WTC11 (cell line): ENCODE results near the gene GRM7. TPM values are rescaled to one million over a fixed set of nuclear protein-coding genes. Genes with fewer than 3 reads are reported as not detected.

Experiments
- ATAC-seq: fragments of 200-7000 bp; cut with Tn5 transposase; 2 replicates; pipeline ENCODE4 v1.10.0; 2021; ENCODE audit warnings: mild to moderate bottlenecking, moderate library complexity
- CTCF ChIA-PET: fragments of 300-600 bp; sonication (Branson Sonifier 250); formaldehyde crosslinking; loops from one replicate; lab custom pipeline; 2021; ENCODE audit warnings: antibody characterized with exemption; lab: Charles Lee
- POLR2A ChIA-PET: fragments of 350-600 bp; sonication (Branson Sonifier 250); formaldehyde crosslinking; loops from one replicate; lab custom pipeline; 2021; ENCODE audit warnings: antibody characterized with exemption; lab: Charles Lee
- DNase-seq: peaks from one replicate; pipeline ENCODE4 v3.0.0; 2021; ENCODE audit warnings: low spot score
- H3K27ac Mint-ChIP-seq: 2 replicates; pipeline ENCODE4 v1.8.0; 2021; ENCODE audit warnings: mixed read lengths
- H3K27me3 Mint-ChIP-seq: 2 replicates; pipeline ENCODE4 v1.8.0; 2021; ENCODE audit warnings: low read depth, mild to moderate bottlenecking, moderate library complexity, mixed read lengths
- H3K36me3 Mint-ChIP-seq: 2 replicates; pipeline ENCODE4 v1.8.0; 2021; ENCODE audit warnings: mixed read lengths
- H3K4me1 Mint-ChIP-seq: 2 replicates; pipeline ENCODE4 v1.8.0; 2022; ENCODE audit warnings: mixed read lengths
- H3K4me3 Mint-ChIP-seq: 2 replicates; pipeline ENCODE4 v1.8.0; 2021; ENCODE audit warnings: mild to moderate bottlenecking, moderate library complexity, mixed read lengths
- H3K9me3 Mint-ChIP-seq: 2 replicates; pipeline ENCODE4 v1.8.0; 2021; ENCODE audit warnings: mixed read lengths
- GTF2I ChIP-seq: fragments of 250-450 bp; sonication (Bioruptor Pico); conservative IDR thresholded peaks from 2 replicates; pipeline ENCODE4 v1.4.0; 2021; ENCODE audit warnings: mild to moderate bottlenecking
- HMGA2 ChIP-seq: fragments of 250-450 bp; sonication (Bioruptor Pico); IDR thresholded peaks from 2 replicates; pipeline ENCODE4 v1.4.0; 2021; ENCODE audit warnings: mild to moderate bottlenecking, moderate library complexity
- JAZF1 ChIP-seq: fragments of 250-450 bp; sonication (Bioruptor Pico); IDR thresholded peaks from 2 replicates; pipeline ENCODE4 v1.9.0; 2021; ENCODE audit warnings: moderate library complexity, mild to moderate bottlenecking, inconsistent platforms
- NFATC4 ChIP-seq: fragments of 250-450 bp; sonication (Bioruptor Pico); IDR thresholded peaks from 2 replicates; pipeline ENCODE4 v1.9.0; 2021; ENCODE audit warnings: mild to moderate bottlenecking
- PRRX2 ChIP-seq: fragments of 250-450 bp; sonication (Bioruptor Pico); IDR thresholded peaks from 2 replicates; pipeline ENCODE4 v1.8.0; 2021; ENCODE audit warnings: mild to moderate bottlenecking
- ZNF138 ChIP-seq: sonication (generic); formaldehyde crosslinking; conservative IDR thresholded peaks from 2 replicates; pipeline ENCODE4 v1.8.1; 2022; ENCODE audit warnings: mild to moderate bottlenecking, moderate library complexity, missing genetic modification reagents
- total RNA-seq: library from RNA; stranded (reverse); gene quantifications from 3 replicates; pipeline ENCODE4 v1.2.3, GENCODE V29; 2021
- TF ChIP-seq, protein P1 (sequence below): fragments of 250-450 bp; sonication (Bioruptor Pico); conservative IDR thresholded peaks from 2 replicates; pipeline ENCODE4 v1.9.0; 2021; ENCODE audit warnings: mild to moderate bottlenecking
- TF ChIP-seq, protein P2 (sequence below): sonication (generic); formaldehyde crosslinking; IDR thresholded peaks from 2 replicates; pipeline ENCODE4 v1.8.1; 2023; ENCODE audit warnings: mild to moderate bottlenecking, missing genetic modification reagents
- TF ChIP-seq, protein P3 (sequence below): sonication (generic); formaldehyde crosslinking; IDR thresholded peaks from 2 replicates; pipeline ENCODE4 v1.8.1; 2023; ENCODE audit warnings: mild to moderate bottlenecking, moderate library complexity, missing genetic modification reagents
- TF ChIP-seq, protein P4 (sequence below): sonication (generic); formaldehyde crosslinking; IDR thresholded peaks from 2 replicates; pipeline ENCODE4 v1.8.0; 2022; ENCODE audit warnings: mild to moderate bottlenecking, missing genetic modification reagents
- TF ChIP-seq, protein P5 (sequence below): sonication (generic); formaldehyde crosslinking; IDR thresholded peaks from 2 replicates; pipeline ENCODE4 v1.8.1; 2023; ENCODE audit warnings: mild to moderate bottlenecking, missing genetic modification reagents, moderate library complexity
- TF ChIP-seq, protein P6 (sequence below): sonication (generic); formaldehyde crosslinking; IDR thresholded peaks from 2 replicates; pipeline ENCODE4 v1.8.1; 2022; ENCODE audit warnings: mild to moderate bottlenecking, moderate library complexity, missing genetic modification reagents
- TF ChIP-seq, protein P7 (sequence below): fragments of 250-450 bp; sonication (Bioruptor Pico); IDR thresholded peaks from 2 replicates; pipeline ENCODE4 v1.9.0; 2021; ENCODE audit warnings: mild to moderate bottlenecking
- TF ChIP-seq, protein P8 (sequence below): sonication (generic); formaldehyde crosslinking; IDR thresholded peaks from 2 replicates; pipeline ENCODE4 v1.8.0; 2022; ENCODE audit warnings: mild to moderate bottlenecking, missing genetic modification reagents
- TF ChIP-seq, protein P9 (sequence below): sonication (generic); formaldehyde crosslinking; IDR thresholded peaks from 2 replicates; pipeline ENCODE4 v1.8.0; 2022; ENCODE audit warnings: mild to moderate bottlenecking, missing genetic modification reagents
- TF ChIP-seq, protein P10 (sequence below): sonication (generic); formaldehyde crosslinking; IDR thresholded peaks from 2 replicates; pipeline ENCODE4 v1.8.1; 2022; ENCODE audit warnings: mild to moderate bottlenecking, missing genetic modification reagents, moderate library complexity, borderline replicate concordance

GRM7 gene
- total RNA-seq, 1 experiment from 2014 or later = 0.42 TPM

DNA sequence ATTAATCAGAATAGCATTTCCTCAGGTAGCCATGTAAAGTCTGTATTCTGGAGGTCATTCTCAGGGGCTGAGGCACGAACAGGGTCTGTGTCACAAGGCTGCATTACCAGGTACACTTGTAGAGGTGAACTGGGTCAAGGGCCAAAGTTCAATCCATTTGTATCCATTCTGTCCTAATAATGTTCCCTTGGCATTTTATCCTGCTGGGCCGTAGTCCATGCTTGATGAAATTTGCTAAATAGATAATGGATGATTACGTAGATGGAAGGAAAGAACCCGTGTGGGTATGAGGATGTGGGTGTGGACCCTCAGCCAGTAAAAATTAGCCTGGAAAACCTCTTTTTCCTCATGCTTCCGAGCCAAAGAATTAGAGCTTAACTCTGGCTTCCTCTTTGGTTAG, 785.9 kb downstream of the GRM7 start (continued):
- TF ChIP-seq, protein P1, sequence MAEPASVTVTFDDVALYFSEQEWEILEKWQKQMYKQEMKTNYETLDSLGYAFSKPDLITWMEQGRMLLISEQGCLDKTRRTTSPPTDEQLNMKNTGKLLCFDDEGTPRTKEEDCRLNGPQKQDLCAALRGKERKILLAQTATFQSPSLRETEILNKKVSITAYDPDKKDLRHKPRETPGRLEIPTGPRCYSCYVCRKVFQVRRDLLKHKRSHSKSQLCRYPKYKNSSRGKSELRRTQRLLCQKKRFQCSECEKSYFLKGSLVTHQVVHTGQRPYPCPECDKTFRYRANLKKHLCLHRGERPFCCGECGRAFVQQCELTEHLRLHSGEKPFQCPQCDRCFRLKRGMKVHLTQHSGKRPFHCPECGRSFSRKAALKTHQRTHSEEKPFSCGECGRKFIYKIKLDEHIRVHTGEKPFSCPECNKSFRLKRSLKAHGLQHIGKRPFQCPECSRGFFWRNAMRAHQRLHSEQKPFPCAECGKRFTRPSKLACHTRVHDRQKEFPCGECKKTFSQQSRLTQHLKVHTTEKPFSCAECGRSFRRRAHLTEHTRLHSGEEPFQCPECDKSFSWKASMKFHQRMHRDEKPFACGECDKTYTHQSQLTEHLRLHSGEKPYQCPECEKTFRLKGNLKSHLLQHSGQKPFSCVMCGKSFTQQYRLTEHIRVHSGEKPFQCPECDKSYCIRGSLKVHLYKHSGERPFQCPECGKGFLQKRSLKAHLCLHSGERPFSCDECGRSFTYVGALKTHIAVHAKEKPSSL (CRISPR knock-in tag) = no peak
- TF ChIP-seq, protein P2, sequence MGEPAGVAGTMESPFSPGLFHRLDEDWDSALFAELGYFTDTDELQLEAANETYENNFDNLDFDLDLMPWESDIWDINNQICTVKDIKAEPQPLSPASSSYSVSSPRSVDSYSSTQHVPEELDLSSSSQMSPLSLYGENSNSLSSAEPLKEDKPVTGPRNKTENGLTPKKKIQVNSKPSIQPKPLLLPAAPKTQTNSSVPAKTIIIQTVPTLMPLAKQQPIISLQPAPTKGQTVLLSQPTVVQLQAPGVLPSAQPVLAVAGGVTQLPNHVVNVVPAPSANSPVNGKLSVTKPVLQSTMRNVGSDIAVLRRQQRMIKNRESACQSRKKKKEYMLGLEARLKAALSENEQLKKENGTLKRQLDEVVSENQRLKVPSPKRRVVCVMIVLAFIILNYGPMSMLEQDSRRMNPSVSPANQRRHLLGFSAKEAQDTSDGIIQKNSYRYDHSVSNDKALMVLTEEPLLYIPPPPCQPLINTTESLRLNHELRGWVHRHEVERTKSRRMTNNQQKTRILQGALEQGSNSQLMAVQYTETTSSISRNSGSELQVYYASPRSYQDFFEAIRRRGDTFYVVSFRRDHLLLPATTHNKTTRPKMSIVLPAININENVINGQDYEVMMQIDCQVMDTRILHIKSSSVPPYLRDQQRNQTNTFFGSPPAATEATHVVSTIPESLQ (CRISPR knock-in tag) = no peak
- TF ChIP-seq, protein P3, sequence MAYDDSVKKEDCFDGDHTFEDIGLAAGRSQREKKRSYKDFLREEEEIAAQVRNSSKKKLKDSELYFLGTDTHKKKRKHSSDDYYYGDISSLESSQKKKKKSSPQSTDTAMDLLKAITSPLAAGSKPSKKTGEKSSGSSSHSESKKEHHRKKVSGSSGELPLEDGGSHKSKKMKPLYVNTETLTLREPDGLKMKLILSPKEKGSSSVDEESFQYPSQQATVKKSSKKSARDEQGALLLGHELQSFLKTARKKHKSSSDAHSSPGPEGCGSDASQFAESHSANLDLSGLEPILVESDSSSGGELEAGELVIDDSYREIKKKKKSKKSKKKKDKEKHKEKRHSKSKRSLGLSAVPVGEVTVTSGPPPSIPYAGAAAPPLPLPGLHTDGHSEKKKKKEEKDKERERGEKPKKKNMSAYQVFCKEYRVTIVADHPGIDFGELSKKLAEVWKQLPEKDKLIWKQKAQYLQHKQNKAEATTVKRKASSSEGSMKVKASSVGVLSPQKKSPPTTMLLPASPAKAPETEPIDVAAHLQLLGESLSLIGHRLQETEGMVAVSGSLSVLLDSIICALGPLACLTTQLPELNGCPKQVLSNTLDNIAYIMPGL (CRISPR knock-in tag) = no peak
- TF ChIP-seq ZNF138 (CRISPR knock-in tag) = no peak

DNA sequence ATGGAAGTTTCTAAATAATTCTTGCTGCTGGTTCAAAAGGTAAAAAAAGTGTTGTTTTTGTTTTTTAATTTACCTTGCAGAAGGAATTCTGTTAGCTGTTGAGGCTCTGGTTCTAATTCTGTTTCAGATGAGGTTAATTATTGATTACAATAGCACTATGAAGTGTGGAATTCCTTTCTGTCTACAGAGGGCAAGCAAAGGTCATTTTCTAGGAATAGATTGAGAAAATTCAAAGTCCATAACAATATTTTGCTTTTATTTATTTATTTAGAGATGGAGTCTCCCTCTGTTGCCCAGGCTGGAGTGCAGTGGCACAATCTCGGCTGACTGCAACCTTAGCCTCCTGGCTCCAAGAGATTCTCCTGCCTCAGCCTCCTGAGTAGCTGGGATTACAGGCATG, 789.6 kb downstream of the GRM7 start:
- no peak overlapping the region for H3K4me3 Mint-ChIP-seq
- ATAC-seq (no peak), DNase-seq (no peak)
- no peaks in the 10 kb centered on the region; the same call in 1 of the 2 replicates for H3K27me3 Mint-ChIP-seq
- peaks cover 8% of the 10 kb centered on the region for H3K4me1 Mint-ChIP-seq
- no peak overlapping the region for H3K27ac Mint-ChIP-seq
- peaks cover 13% of the 10 kb centered on the region; the same call in 1 of the 2 replicates for H3K36me3 Mint-ChIP-seq
- H3K9me3 Mint-ChIP-seq = peaks cover 26% of the 10 kb centered on the region
- ChIA-PET POLR2A (interaction anchor here (0.6 kb wide), 1 partner anchor 103 kb away, joined by 8 read pairs; no protein-coding TSS in a partner anchor), CTCF (no interaction called here)
- TF ChIP-seq, protein P4, sequence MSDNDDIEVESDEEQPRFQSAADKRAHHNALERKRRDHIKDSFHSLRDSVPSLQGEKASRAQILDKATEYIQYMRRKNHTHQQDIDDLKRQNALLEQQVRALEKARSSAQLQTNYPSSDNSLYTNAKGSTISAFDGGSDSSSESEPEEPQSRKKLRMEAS = no peak
- TF ChIP-seq, protein P5, sequence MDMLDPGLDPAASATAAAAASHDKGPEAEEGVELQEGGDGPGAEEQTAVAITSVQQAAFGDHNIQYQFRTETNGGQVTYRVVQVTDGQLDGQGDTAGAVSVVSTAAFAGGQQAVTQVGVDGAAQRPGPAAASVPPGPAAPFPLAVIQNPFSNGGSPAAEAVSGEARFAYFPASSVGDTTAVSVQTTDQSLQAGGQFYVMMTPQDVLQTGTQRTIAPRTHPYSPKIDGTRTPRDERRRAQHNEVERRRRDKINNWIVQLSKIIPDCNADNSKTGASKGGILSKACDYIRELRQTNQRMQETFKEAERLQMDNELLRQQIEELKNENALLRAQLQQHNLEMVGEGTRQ (CRISPR knock-in tag) = no peak
- TF ChIP-seq, protein P6, sequence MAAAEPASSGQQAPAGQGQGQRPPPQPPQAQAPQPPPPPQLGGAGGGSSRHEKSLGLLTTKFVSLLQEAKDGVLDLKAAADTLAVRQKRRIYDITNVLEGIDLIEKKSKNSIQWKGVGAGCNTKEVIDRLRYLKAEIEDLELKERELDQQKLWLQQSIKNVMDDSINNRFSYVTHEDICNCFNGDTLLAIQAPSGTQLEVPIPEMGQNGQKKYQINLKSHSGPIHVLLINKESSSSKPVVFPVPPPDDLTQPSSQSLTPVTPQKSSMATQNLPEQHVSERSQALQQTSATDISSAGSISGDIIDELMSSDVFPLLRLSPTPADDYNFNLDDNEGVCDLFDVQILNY (CRISPR knock-in tag) = no peak
- TF ChIP-seq, protein P7, sequence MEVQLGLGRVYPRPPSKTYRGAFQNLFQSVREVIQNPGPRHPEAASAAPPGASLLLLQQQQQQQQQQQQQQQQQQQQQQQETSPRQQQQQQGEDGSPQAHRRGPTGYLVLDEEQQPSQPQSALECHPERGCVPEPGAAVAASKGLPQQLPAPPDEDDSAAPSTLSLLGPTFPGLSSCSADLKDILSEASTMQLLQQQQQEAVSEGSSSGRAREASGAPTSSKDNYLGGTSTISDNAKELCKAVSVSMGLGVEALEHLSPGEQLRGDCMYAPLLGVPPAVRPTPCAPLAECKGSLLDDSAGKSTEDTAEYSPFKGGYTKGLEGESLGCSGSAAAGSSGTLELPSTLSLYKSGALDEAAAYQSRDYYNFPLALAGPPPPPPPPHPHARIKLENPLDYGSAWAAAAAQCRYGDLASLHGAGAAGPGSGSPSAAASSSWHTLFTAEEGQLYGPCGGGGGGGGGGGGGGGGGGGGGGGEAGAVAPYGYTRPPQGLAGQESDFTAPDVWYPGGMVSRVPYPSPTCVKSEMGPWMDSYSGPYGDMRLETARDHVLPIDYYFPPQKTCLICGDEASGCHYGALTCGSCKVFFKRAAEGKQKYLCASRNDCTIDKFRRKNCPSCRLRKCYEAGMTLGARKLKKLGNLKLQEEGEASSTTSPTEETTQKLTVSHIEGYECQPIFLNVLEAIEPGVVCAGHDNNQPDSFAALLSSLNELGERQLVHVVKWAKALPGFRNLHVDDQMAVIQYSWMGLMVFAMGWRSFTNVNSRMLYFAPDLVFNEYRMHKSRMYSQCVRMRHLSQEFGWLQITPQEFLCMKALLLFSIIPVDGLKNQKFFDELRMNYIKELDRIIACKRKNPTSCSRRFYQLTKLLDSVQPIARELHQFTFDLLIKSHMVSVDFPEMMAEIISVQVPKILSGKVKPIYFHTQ (CRISPR knock-in tag) = no peak
- TF ChIP-seq, protein P8, sequence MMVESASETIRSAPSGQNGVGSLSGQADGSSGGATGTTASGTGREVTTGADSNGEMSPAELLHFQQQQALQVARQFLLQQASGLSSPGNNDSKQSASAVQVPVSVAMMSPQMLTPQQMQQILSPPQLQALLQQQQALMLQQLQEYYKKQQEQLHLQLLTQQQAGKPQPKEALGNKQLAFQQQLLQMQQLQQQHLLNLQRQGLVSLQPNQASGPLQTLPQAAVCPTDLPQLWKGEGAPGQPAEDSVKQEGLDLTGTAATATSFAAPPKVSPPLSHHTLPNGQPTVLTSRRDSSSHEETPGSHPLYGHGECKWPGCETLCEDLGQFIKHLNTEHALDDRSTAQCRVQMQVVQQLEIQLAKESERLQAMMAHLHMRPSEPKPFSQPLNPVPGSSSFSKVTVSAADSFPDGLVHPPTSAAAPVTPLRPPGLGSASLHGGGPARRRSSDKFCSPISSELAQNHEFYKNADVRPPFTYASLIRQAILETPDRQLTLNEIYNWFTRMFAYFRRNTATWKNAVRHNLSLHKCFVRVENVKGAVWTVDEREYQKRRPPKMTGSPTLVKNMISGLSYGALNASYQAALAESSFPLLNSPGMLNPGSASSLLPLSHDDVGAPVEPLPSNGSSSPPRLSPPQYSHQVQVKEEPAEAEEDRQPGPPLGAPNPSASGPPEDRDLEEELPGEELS = no peak
- no peak for TF ChIP-seq JAZF1 (CRISPR knock-in tag)
- TF ChIP-seq NFATC4 (CRISPR knock-in tag) = no peak
- TF ChIP-seq GTF2I (CRISPR knock-in tag) = no peak
- TF ChIP-seq PRRX2 (CRISPR knock-in tag) = no peak
- TF ChIP-seq, protein P9, sequence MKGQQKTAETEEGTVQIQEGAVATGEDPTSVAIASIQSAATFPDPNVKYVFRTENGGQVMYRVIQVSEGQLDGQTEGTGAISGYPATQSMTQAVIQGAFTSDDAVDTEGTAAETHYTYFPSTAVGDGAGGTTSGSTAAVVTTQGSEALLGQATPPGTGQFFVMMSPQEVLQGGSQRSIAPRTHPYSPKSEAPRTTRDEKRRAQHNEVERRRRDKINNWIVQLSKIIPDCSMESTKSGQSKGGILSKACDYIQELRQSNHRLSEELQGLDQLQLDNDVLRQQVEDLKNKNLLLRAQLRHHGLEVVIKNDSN (CRISPR knock-in tag) = no peak
- TF ChIP-seq, protein P10, sequence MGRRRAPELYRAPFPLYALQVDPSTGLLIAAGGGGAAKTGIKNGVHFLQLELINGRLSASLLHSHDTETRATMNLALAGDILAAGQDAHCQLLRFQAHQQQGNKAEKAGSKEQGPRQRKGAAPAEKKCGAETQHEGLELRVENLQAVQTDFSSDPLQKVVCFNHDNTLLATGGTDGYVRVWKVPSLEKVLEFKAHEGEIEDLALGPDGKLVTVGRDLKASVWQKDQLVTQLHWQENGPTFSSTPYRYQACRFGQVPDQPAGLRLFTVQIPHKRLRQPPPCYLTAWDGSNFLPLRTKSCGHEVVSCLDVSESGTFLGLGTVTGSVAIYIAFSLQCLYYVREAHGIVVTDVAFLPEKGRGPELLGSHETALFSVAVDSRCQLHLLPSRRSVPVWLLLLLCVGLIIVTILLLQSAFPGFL (CRISPR knock-in tag) = no peak
- TF ChIP-seq, protein P1 (CRISPR knock-in tag) = no peak
- no peak for TF ChIP-seq HMGA2
- TF ChIP-seq ZNF138 (CRISPR knock-in tag) = no peak
